Stimulated activated CD8-positive, alpha-beta memory T cell treated with anti-CD3 and anti-CD28 coated beads, Interleukin-12 subunit alpha, Interleukin-12 subunit beta, amount 100 ng/mL, for 24 hours (primary cell): ENCODE data around the gene DCLK1.
"Not testable (repeated sequence)": the region's sequence is repeated elsewhere in the genome, so short reads cannot be mapped to it uniquely, and the experiment has no call there.

Experiments
- DNase-seq: peaks from one replicate; pipeline ENCODE4 v3.0.0-alpha.2; 2020; ENCODE audit errors: extremely low read depth

The DCLK1 gene

GRCh38 chr13:36086117-36086516, 45.1 kb downstream of the DCLK1 start:
- no peak for DNase-seq

GRCh38 chr13:36084131-36084530, 47.1 kb downstream of the DCLK1 start:
- no peak for DNase-seq

- DNase-seq: no peak
These were observed 48.4 kb downstream of the DCLK1 start for GRCh38 chr13:36082806-36083205.

GRCh38 chr13:36082396-36082795, 48.8 kb downstream of the DCLK1 start:
- DNase-seq: no peak

- DNase-seq: no peak
These were observed 55.0 kb downstream of the DCLK1 start for GRCh38 chr13:36076211-36076610.

GRCh38 chr13:36074659-36075058, 56.5 kb downstream of the DCLK1 start:
- DNase-seq: no peak

- DNase-seq: no peak
These were observed 58.8 kb downstream of the DCLK1 start for GRCh38 chr13:36072152-36072935.

- DNase-seq: not testable (repeated sequence)
These were observed 60.5 kb downstream of the DCLK1 start for GRCh38 chr13:36070504-36071192.

- DNase-seq: no peak
These were observed 61.3 kb downstream of the DCLK1 start for GRCh38 chr13:36069881-36070366.

GRCh38 chr13:36068991-36069390, 62.2 kb downstream of the DCLK1 start:
- DNase-seq: no peak

GRCh38 chr13:36068566-36068965, 62.6 kb downstream of the DCLK1 start:
- no peak for DNase-seq

- DNase-seq: no peak
These were observed 63.3 kb downstream of the DCLK1 start for GRCh38 chr13:36067746-36068381.

- DNase-seq: no peak
These were observed 68.9 kb downstream of the DCLK1 start for GRCh38 chr13:36062249-36062648.

- DNase-seq: no peak
These were observed 69.6 kb downstream of the DCLK1 start for GRCh38 chr13:36061621-36062020.

- no peak for DNase-seq
These were observed 70.1 kb downstream of the DCLK1 start for GRCh38 chr13:36061054-36061453.

- DNase-seq: no peak
These were observed 71.9 kb downstream of the DCLK1 start for GRCh38 chr13:36059321-36059720.

- no peak for DNase-seq
These were observed 73.1 kb downstream of the DCLK1 start for GRCh38 chr13:36058116-36058515.

GRCh38 chr13:36057547-36057946, 73.6 kb downstream of the DCLK1 start:
- DNase-seq: no peak

GRCh38 chr13:36057041-36057440, 74.1 kb downstream of the DCLK1 start:
- no peak for DNase-seq

GRCh38 chr13:36055366-36055765, 75.8 kb downstream of the DCLK1 start:
- no peak for DNase-seq

- no peak for DNase-seq
These were observed 77.1 kb downstream of the DCLK1 start for GRCh38 chr13:36054041-36054440.

- no peak for DNase-seq
These were observed 80.1 kb downstream of the DCLK1 start for GRCh38 chr13:36051082-36051481.

GRCh38 chr13:36046672-36047071, 84.5 kb downstream of the DCLK1 start:
- no peak for DNase-seq
